Cardiac muscle cell (in vitro differentiated cells and primary cell): Measurements from ENCODE around the gene NCOR2. TPM values are rescaled to one million over a fixed set of nuclear protein-coding genes. Genes with fewer than 3 reads are reported as not detected.

ENCODE experiments used
- DNase-seq, 2 donors: peaks; one replicate each; pipeline versions ENCODE4 v3.0.0 to v3.0.0-alpha.2; 2010 to 2017; ENCODE audit warnings: low read depth in 1 of 2, low spot score in 1 of 2
- H3K27ac ChIP-seq: fragments of 200-600 bp; sonication (generic); 2 replicates; pipeline ENCODE4 v1.5.1; 2016
- H3K27me3 ChIP-seq: fragments of 200-600 bp; sonication (generic); 2 replicates; pipeline ENCODE4 v1.6.0; 2016; ENCODE audit warnings: control low read depth
- H3K36me3 ChIP-seq: fragments of 200-600 bp; sonication (generic); 2 replicates; pipeline ENCODE4 v1.5.1; 2016; ENCODE audit warnings: control low read depth
- H3K4me1 ChIP-seq: fragments of 200-600 bp; sonication (generic); 2 replicates; pipeline ENCODE4 v1.8.1; 2017; ENCODE audit warnings: low read depth, mild to moderate bottlenecking, mixed run types
- H3K4me3 ChIP-seq: fragments of 200-600 bp; sonication (generic); 2 replicates; pipeline ENCODE4 v1.5.1; 2016; ENCODE audit warnings: mild to moderate bottlenecking
- H3K9me3 ChIP-seq: fragments of 200-600 bp; sonication (generic); 2 replicates; pipeline ENCODE4 v1.5.1; 2017; ENCODE audit warnings: low read depth, mild to moderate bottlenecking, control low read depth
- CTCF ChIP-seq: IDR thresholded peaks from 2 replicates; pipeline ENCODE4 v1.5.1; 2012; ENCODE audit warnings: low read depth, mild to moderate bottlenecking, low read length
- polyA plus RNA-seq: library from polyadenylated mRNA; unstranded; fragments of >200 nt; fragmentation: Nextera tagmentation; extraction: Ambion mirVana; gene quantifications from 2 replicates; pipeline ENCODE4 v1.2.1, GENCODE V29; 2016
- total RNA-seq: library from RNA; depleted of rRNA; stranded (reverse); fragments of >200 nt; gene quantifications from 2 replicates; pipeline ENCODE4 v1.2.3, GENCODE V29; 2016

Gene NCOR2
- total and polyA plus RNA-seq, 2 experiments from 2014 or later, result 98.5 to 113 TPM

DNA sequence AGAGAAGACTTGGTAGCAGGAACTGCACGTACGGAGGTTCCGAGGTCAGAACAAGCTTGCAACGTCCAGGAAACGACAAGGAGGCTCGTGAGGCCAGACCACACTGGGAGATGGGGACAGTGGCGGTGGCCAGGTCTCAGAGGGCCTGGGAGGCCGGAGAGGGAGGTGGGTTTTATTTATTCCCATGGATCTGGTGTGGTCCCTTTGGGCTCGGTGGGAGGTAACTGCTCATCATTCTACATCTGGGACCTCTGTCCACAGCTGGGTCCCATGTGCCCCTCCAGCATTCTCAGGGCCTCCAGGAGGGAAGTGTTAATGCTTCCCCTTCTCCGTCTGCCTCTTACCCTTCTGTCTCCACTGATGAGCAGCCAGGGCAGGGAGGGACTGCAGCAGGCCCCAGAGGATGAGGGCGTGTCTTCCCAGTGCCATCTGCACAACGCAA lies 35.7 kb upstream of the NCOR2 start:
- no peaks in the 10 kb centered on the region for H3K36me3 ChIP-seq
- H3K9me3 ChIP-seq, result no peaks in the 10 kb centered on the region
- peaks cover 3% of the 10 kb centered on the region for H3K4me1 ChIP-seq
- no peak overlapping the region for H3K4me3 ChIP-seq
- no peak for TF ChIP-seq CTCF
- H3K27me3 ChIP-seq, result no peaks in the 10 kb centered on the region
- H3K27ac ChIP-seq, result no peak overlapping the region
- no peak for DNase-seq

GRCh38 chr12:124601706-124602105 lies 34.3 kb upstream of the NCOR2 start:
- Histone ChIP-seq H3K4me1 (peaks cover 3% of the 10 kb centered on the region), H3K9me3 (no peaks in the 10 kb centered on the region), H3K4me3 (no peak overlapping the region), H3K27ac (no peak overlapping the region), H3K27me3 (no peaks in the 10 kb centered on the region), H3K36me3 (no peaks in the 10 kb centered on the region)
- no peak for TF ChIP-seq CTCF
- DNase-seq, result no peak

DNA sequence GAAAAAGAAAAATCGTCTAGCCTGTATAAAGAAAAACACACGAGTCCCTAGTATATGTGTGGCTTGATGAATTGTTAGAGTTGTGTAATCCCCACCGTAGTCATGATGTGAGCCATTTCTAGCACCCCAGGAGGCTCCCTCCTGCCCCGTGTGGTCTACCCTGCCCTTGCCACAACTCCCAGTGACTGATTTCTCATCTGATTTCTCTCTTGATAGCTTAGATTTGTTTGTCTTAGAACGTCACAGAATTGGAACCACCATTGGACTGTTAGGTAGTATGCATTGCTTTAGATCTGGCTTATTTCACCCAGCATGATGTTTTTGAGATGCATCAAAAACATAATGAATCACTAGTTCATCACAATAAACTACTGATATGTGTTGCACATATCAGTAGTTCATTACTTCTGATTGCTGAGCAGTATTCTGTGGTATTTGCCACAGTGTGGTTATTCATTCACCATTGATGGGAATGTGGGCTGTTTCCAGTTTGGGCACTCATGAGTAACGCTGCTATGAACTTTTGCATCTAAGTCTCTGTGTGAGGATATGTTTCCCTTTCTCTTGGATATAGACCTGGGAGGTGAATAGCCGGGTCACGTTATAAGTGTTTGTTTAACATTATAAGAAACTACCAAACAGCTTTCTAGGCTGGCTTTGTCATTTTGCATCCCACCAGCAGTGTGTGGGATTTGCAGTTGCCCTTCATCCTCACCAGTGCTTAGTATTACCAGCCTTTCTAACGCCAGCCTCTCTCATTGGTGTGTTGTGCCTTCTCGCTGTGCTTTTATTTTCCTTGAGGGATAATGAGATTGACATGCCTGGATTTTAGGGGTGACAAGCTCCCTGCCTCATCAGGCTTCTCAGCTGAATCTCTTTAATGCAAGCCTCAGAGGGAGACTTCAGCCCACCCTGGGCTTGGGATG lies 31.9 kb upstream of the NCOR2 start:
- peak; percentile 26 for TF ChIP-seq CTCF
- H3K4me1 ChIP-seq, result peaks cover 3% of the 10 kb centered on the region
- H3K27ac ChIP-seq, result no peak overlapping the region
- no peaks in the 10 kb centered on the region for H3K27me3 ChIP-seq
- H3K4me3 ChIP-seq, result no peak overlapping the region
- peak in 1 of 2 donors; percentile 67 for DNase-seq
- no peaks in the 10 kb centered on the region for H3K9me3 ChIP-seq
- no peaks in the 10 kb centered on the region for H3K36me3 ChIP-seq

GRCh38 chr12:124597041-124597440 lies 29.6 kb upstream of the NCOR2 start:
- Histone ChIP-seq H3K4me1 (no peaks in the 10 kb centered on the region), H3K27ac (no peak overlapping the region), H3K36me3 (no peaks in the 10 kb centered on the region), H3K9me3 (no peaks in the 10 kb centered on the region), H3K27me3 (no peaks in the 10 kb centered on the region), H3K4me3 (no peak overlapping the region)
- no peak for TF ChIP-seq CTCF
- no peak for DNase-seq

DNA sequence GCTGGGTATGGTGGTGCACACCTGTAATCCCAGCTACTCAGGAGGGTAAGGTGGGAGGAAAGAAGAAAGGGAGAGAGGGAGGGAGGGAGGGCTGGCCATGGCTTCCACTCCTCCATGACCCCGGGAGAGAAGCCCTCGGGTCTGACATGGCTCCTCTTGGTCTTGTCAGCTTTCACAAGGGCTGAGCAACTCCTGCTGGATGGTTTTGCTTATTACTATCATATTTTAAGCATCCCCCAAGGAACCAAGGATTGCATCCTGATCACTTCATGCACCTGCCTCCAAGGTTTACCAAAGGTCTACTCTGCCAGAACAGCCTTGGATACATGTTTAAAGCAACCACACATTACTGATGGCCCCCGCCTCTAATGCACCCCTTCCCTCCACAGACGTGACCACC lies 28.0 kb upstream of the NCOR2 start:
- H3K4me1 ChIP-seq, result no peaks in the 10 kb centered on the region
- no peak overlapping the region for H3K27ac ChIP-seq
- no peaks in the 10 kb centered on the region for H3K9me3 ChIP-seq
- H3K27me3 ChIP-seq, result no peaks in the 10 kb centered on the region
- H3K36me3 ChIP-seq, result no peaks in the 10 kb centered on the region
- TF ChIP-seq CTCF, result no peak
- no peak for DNase-seq
- no peak overlapping the region for H3K4me3 ChIP-seq
